HG02885 (cell line): ENCODE data around the gene CFI.

Experiments used
- ATAC-seq: cut with Tn5 transposase; IDR thresholded peaks from one replicate; pipeline ENCODE4 v1.9.1; 2021; ENCODE audit warnings: mild to moderate bottlenecking; ENCODE audit not compliant: unreplicated experiment, poor library complexity

The CFI gene

GRCh38 chr4:109735566-109736365, 66.0 kb downstream of the CFI start:
- no peak for ATAC-seq

GRCh38 chr4:109733728-109734127, 68.1 kb downstream of the CFI start:
- no peak for ATAC-seq

GRCh38 chr4:109730619-109731545, 70.9 kb downstream of the CFI start:
- ATAC-seq = no peak

GRCh38 chr4:109729718-109730618, 71.8 kb downstream of the CFI start, which contains the start of gene PLA2G12A:
Gene PLA2G12A, minus strand, starts transcription at chr4:109730070. Its CDS starts 261 bp downstream, at chr4:109729809.
- peak; percentile 84 for ATAC-seq

GRCh38 chr4:109729117-109729717, 72.6 kb downstream of the CFI start:
- ATAC-seq = no peak

GRCh38 chr4:109728385-109728784, 73.4 kb downstream of the CFI start:
- no peak for ATAC-seq

GRCh38 chr4:109723110-109723509, 78.7 kb downstream of the CFI start:
- no peak for ATAC-seq

GRCh38 chr4:109722357-109722756, 79.4 kb downstream of the CFI start:
- ATAC-seq = no peak

GRCh38 chr4:109721033-109721432, 80.8 kb downstream of the CFI start:
- no peak for ATAC-seq

GRCh38 chr4:109719604-109720003, 82.2 kb downstream of the CFI start:
- ATAC-seq = no peak

GRCh38 chr4:109718759-109719158, 83.0 kb downstream of the CFI start:
- no peak for ATAC-seq

- ATAC-seq = no peak
These were observed 88.3 kb downstream of the CFI start for GRCh38 chr4:109713500-109713899.

GRCh38 chr4:109708990-109709389, 92.8 kb downstream of the CFI start:
- ATAC-seq = peak; percentile 99

- no peak for ATAC-seq
These were observed 93.4 kb downstream of the CFI start for GRCh38 chr4:109708435-109708834.

GRCh38 chr4:109703664-109704361, 98.0 kb downstream of the CFI start:
- no peak for ATAC-seq

- peak; percentile 84 for ATAC-seq
These were observed 98.7 kb downstream of the CFI start, which contains the start of gene CASP6 for GRCh38 chr4:109702950-109703663. Gene CASP6, minus strand, starts transcription at chr4:109703445. Its CDS starts 50 bp downstream, at chr4:109703395.

- no peak for ATAC-seq
These were observed 100.0 kb downstream of the CFI start for GRCh38 chr4:109701566-109702410.
